Choroid plexus epithelial cell (primary cell): ENCODE measurements around the gene PRR16.
"Not testable (repeated sequence)": the region's sequence is repeated elsewhere in the genome, so short reads cannot be mapped to it uniquely, and the experiment has no call there.

Source experiments
- DNase-seq: peaks from one replicate; pipeline ENCODE4 v3.0.0-alpha.2; 2010; ENCODE audit warnings: low read depth
- H3K4me3 ChIP-seq: 2 replicates; pipeline ENCODE4 v1.5.1; 2011; ENCODE audit warnings: low read depth, mild to moderate bottlenecking, control low read depth, low read length, moderate library complexity
- TF ChIP-seq, protein P1 (sequence below): conservative IDR thresholded peaks from 2 replicates; pipeline ENCODE4 v1.5.1; 2011; ENCODE audit warnings: low read depth, mild to moderate bottlenecking, control low read depth, inconsistent platforms, low read length, moderate library complexity

The PRR16 gene

GRCh38 chr5:120463991-120464626 lies at the start of gene PRR16:
Gene PRR16 (plus strand): TSS chr5:120464300.
- DNase-seq: peak; percentile 80
- H3K4me3 ChIP-seq: peak within 1 kb of the TSS; percentile 81
- TF ChIP-seq, protein P1, sequence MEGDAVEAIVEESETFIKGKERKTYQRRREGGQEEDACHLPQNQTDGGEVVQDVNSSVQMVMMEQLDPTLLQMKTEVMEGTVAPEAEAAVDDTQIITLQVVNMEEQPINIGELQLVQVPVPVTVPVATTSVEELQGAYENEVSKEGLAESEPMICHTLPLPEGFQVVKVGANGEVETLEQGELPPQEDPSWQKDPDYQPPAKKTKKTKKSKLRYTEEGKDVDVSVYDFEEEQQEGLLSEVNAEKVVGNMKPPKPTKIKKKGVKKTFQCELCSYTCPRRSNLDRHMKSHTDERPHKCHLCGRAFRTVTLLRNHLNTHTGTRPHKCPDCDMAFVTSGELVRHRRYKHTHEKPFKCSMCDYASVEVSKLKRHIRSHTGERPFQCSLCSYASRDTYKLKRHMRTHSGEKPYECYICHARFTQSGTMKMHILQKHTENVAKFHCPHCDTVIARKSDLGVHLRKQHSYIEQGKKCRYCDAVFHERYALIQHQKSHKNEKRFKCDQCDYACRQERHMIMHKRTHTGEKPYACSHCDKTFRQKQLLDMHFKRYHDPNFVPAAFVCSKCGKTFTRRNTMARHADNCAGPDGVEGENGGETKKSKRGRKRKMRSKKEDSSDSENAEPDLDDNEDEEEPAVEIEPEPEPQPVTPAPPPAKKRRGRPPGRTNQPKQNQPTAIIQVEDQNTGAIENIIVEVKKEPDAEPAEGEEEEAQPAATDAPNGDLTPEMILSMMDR: peak; percentile 18

DNA sequence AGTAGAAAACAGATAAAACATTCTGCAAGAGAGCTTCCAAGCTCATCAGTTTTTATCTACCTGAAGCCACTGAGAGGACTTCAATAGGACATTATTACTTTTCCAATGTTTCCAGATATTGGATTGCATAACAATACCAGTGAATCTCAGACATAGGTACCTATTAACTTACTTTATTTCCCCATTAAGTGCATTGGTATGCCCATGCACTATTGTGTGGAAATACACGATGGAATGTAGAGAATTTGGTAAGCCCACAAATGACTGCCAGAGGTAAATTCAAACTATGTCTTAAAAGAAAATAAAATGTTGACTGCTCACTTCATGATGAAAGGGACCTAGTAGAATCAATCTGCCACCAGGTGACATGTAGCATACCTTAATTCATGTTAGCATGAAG lies 48.1 kb upstream of the PRR16 start:
- TF ChIP-seq, protein P1: no peak
- peak; percentile 36 for DNase-seq
- H3K4me3 ChIP-seq: no peak overlapping the region

DNA sequence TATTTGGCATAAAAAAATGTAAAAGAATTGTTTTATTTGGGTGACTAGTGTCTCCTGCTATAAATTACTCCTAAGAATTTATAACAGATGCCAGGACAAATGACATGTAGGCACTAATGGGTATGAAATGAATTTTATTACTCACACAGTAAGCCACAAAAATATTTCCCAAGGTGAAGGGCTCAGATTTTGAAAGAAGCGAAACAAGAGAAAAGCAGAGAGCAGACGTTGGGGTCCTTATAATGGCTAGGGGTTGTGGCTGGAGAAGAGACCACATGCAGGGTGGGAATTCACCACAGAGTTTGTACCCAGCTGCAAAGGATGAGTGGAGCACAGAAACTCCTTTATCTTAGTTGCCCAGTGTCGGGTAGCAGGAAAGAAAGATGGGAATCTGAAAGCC lies 45.0 kb upstream of the PRR16 start:
- TF ChIP-seq, protein P1: no peak
- no peak overlapping the region for H3K4me3 ChIP-seq
- no peak for DNase-seq

GRCh38 chr5:120426633-120427275 lies 37.3 kb upstream of the PRR16 start:
- H3K4me3 ChIP-seq, DNase-seq: not testable (repeated sequence)

DNA sequence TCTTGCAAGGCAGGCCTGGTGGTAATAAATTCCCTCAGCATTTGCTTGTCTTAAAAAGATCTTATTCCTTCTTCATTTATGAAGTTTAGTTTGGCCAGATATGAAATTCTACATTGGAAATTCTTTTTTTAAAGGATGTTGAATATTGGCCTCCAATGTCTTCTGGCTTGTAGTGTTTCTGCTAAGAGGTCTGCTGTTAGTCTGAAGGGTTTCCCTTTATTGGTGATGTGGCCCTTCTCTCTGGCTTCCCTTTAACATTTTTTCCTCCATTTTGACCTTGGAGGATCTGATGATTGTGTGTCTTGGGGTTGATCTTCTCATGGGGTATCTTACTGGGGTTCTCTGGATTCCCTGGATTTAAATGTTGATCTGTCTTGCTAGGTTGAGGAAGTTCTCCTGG lies 33.5 kb upstream of the PRR16 start:
- no peak overlapping the region for H3K4me3 ChIP-seq
- TF ChIP-seq, protein P1: no peak
- DNase-seq: no peak

DNA sequence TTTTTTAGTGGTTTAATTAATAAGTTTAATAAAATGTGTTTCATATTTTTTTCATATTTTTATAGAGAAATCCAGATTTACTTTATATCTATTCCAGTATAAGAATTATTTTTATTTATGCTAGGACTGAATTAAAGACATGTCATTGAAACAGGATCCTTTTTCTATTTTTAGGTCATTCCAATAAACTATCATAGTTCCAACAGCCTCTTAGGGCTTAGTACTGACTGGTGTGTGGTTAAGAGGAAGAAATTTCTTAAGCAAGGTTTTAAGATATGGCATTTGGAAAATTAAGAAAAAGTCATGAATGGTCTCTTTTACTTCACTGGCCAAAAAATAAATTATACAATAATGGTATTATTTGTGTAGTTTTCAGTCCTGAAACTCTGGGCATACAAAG lies 31.2 kb upstream of the PRR16 start:
- DNase-seq: no peak
- no peak overlapping the region for H3K4me3 ChIP-seq
- TF ChIP-seq, protein P1: no peak

- no peak overlapping the region for H3K4me3 ChIP-seq
- no peak for DNase-seq
- TF ChIP-seq, protein P1: no peak
Observed at GRCh38 chr5:120435129-120435528, 29.0 kb upstream of the PRR16 start.
